Stomach (tissue), 4 donors: ENCODE results near the gene ONECUT2.

Experiments used
- POLR2A ChIP-seq, 4 donors: fragments of 450-650 bp; IDR thresholded peaks; one replicate each; pipeline ENCODE4 v1.6.1; 2016; ENCODE audit warnings: antibody characterized with exemption in 4 of 4, control low read depth in 2 of 4, mild to moderate bottlenecking in 1 of 4, moderate library complexity in 1 of 4
- TF ChIP-seq, protein P1 (sequence below), 7 experiments: fragments of 450-650 bp in 4 of 7; fragments of 200-600 bp in 3 of 7; sonication (generic) in 3 of 7; IDR thresholded peaks; one replicate each; pipeline ENCODE4 v1.5.1; 2016 to 2019; ENCODE audit warnings: antibody characterized with exemption in 7 of 7, control low read depth in 2 of 7, mild to moderate bottlenecking in 1 of 7

DNA sequence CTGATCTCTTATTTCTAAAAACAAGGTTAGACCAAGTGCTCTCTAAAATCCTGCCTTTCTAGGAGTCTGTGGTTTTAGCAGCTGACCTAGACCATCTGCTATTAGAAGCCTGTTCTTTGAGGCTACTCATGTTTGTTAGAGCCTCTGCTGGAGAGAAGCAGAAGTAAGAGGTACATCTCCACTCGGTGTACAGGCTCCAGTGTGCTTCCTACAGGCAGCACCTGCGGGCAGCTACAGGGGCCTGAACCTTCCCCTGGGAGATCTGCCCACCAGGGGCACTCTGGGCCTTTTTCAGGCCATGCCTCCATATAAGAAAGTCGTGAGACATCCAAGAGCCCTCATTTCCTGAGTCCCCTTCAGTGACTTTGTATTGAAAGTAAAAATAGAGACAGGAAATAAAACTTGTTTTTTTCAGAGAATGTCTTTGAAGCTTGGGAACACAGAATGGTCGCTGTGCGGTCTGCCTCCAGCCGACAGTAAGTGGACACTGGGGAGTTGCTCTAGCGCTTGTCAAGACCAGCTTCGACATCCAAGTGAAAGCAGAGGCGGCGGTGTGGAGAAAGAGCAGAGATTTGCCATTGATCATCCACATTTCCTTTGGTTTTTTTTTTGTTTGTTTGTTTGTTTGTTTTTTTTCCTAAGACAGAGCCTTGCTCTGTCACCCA, 31.7 kb downstream of the ONECUT2 start:
- TF ChIP-seq POLR2A (IDR thresholded peaks at IDR 0.05): no peak
- TF ChIP-seq, protein P1, sequence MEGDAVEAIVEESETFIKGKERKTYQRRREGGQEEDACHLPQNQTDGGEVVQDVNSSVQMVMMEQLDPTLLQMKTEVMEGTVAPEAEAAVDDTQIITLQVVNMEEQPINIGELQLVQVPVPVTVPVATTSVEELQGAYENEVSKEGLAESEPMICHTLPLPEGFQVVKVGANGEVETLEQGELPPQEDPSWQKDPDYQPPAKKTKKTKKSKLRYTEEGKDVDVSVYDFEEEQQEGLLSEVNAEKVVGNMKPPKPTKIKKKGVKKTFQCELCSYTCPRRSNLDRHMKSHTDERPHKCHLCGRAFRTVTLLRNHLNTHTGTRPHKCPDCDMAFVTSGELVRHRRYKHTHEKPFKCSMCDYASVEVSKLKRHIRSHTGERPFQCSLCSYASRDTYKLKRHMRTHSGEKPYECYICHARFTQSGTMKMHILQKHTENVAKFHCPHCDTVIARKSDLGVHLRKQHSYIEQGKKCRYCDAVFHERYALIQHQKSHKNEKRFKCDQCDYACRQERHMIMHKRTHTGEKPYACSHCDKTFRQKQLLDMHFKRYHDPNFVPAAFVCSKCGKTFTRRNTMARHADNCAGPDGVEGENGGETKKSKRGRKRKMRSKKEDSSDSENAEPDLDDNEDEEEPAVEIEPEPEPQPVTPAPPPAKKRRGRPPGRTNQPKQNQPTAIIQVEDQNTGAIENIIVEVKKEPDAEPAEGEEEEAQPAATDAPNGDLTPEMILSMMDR (IDR thresholded peaks at IDR 0.05): no peak
